ENCODE measurements around the gene KDM4C.

Gene KDM4C

DNA sequence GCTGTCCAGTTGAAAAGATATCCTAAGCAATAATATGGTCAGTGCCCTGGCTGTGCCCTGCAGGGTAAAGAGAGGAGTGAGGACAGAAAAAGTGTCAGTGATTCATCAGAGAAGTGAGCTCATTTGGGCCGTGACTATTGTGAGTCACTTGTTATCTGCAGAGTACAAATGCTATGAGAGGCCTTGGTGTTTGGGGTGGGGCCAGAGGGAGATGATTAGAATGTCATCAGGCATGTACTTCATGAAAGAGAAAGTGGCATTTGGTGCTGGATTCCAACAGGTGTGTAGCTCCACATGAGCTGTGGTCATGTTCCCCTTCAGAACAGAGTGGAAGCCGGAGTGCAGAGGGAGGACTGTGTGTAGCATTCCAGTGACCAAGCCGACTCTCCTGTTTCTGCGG, 174.1 kb downstream of the KDM4C start:
- Histone ChIP-seq H3K36me3 (ENCODE audit: insufficient read depth) (no peaks in the 10 kb centered on the region), H3K9ac (no peak overlapping the region), H3K4me2 (no peak overlapping the region), H4K20me1 (ENCODE audit: insufficient read depth) (no peaks in the 10 kb centered on the region), H3K27ac (no peak overlapping the region), H3K27me3 (ENCODE audit: insufficient read depth, low read depth) (no peaks in the 10 kb centered on the region), H3K79me2 (ENCODE audit: insufficient read depth, low read depth) (no peaks in the 10 kb centered on the region), H3K4me3 (IDR thresholded peaks at IDR 0.05; ENCODE audit: insufficient read depth, low read depth, low read length) (no peak overlapping the region), H2AFZ (ENCODE audit: low read depth) (no peak overlapping the region), H3K4me1 (ENCODE audit: low read depth, poor library complexity, severe bottlenecking) (peaks cover 17% of the 10 kb centered on the region)
- TF ChIP-seq, protein P1, sequence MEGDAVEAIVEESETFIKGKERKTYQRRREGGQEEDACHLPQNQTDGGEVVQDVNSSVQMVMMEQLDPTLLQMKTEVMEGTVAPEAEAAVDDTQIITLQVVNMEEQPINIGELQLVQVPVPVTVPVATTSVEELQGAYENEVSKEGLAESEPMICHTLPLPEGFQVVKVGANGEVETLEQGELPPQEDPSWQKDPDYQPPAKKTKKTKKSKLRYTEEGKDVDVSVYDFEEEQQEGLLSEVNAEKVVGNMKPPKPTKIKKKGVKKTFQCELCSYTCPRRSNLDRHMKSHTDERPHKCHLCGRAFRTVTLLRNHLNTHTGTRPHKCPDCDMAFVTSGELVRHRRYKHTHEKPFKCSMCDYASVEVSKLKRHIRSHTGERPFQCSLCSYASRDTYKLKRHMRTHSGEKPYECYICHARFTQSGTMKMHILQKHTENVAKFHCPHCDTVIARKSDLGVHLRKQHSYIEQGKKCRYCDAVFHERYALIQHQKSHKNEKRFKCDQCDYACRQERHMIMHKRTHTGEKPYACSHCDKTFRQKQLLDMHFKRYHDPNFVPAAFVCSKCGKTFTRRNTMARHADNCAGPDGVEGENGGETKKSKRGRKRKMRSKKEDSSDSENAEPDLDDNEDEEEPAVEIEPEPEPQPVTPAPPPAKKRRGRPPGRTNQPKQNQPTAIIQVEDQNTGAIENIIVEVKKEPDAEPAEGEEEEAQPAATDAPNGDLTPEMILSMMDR (conservative IDR thresholded peaks at IDR 0.05; ENCODE audit: low read depth, low read length): no peak

DNA sequence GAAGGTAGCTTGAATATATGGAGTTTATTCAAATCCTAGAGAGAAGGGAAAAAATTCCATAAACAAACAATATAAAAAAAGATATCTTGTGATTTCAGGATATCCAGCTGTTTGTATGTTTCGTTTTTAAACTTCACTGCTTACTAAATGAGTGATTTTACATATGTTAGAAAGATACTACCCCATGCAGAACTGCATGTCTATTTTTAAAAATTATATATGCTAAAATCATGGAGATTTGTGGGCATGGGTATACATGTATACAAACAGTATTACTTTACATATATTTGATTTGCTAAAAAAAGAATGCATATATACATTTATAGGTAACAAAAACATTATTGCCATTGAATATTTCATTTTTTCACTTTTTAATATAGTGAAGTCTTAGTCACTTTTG, 178.3 kb downstream of the KDM4C start:
- H3K27me3 ChIP-seq (ENCODE audit: insufficient read depth, low read depth): no peaks in the 10 kb centered on the region
- no peaks in the 10 kb centered on the region for H3K79me2 ChIP-seq (ENCODE audit: insufficient read depth, low read depth)
- no peak overlapping the region for H3K9ac ChIP-seq
- H3K27ac ChIP-seq: no peak overlapping the region
- H3K4me1 ChIP-seq (ENCODE audit: low read depth, poor library complexity, severe bottlenecking): no peaks in the 10 kb centered on the region
- no peak overlapping the region for H3K4me3 ChIP-seq (IDR thresholded peaks at IDR 0.05; ENCODE audit: insufficient read depth, low read depth, low read length)
- H3K36me3 ChIP-seq (ENCODE audit: insufficient read depth): no peaks in the 10 kb centered on the region
- no peak overlapping the region for H2AFZ ChIP-seq (ENCODE audit: low read depth)
- no peak overlapping the region for H3K4me2 ChIP-seq
- no peaks in the 10 kb centered on the region for H4K20me1 ChIP-seq (ENCODE audit: insufficient read depth)
- TF ChIP-seq, protein P1 (conservative IDR thresholded peaks at IDR 0.05; ENCODE audit: low read depth, low read length): no peak

DNA sequence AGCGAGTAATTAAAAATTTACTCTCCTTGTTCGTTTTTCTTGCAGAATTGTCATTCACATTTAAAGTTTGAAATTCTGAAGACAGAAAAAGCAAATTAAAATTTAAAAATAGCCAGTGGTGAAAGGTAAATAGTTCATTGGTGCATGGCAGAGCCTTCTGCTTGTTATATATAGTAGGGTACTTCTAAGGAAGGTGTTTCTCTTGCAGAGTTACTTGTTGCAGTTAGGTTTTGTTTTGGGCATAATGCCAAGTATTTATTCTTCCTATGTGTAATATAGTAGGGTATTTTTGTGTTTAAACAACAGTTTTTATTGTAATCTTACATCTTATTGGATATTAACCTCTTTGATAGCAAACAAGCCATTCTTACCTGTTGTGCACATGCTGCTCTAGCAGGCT, 179.4 kb downstream of the KDM4C start:
- no peaks in the 10 kb centered on the region for H3K79me2 ChIP-seq (ENCODE audit: insufficient read depth, low read depth)
- no peak overlapping the region for H2AFZ ChIP-seq (ENCODE audit: low read depth)
- no peak overlapping the region for H3K4me2 ChIP-seq
- no peaks in the 10 kb centered on the region for H3K27me3 ChIP-seq (ENCODE audit: insufficient read depth, low read depth)
- no peaks in the 10 kb centered on the region for H3K4me1 ChIP-seq (ENCODE audit: low read depth, poor library complexity, severe bottlenecking)
- no peak overlapping the region for H3K4me3 ChIP-seq (IDR thresholded peaks at IDR 0.05; ENCODE audit: insufficient read depth, low read depth, low read length)
- no peaks in the 10 kb centered on the region for H4K20me1 ChIP-seq (ENCODE audit: insufficient read depth)
- TF ChIP-seq, protein P1 (conservative IDR thresholded peaks at IDR 0.05; ENCODE audit: low read depth, low read length): no peak
- no peak overlapping the region for H3K27ac ChIP-seq
- H3K9ac ChIP-seq: no peak overlapping the region
- H3K36me3 ChIP-seq (ENCODE audit: insufficient read depth): no peaks in the 10 kb centered on the region

DNA sequence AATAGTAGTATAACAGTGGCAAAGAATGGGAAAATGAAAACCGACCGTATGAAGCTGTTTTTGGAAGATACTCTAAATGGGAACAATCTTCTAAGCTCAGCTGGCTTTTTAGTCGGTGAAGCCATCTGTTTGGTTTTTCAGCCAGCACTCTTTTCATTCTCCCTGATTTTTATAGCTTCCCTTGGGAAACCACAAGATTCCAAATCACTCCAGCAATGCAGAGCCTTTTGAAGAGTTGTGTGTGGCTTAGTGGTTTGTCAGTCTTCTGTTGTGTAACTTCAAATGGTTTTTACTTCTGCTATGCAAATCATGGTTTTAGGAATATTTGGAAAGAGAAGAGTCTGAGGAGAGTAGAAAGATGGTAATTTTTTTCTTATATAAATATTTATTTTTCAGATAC, 180.7 kb downstream of the KDM4C start:
- no peak overlapping the region for H3K4me2 ChIP-seq
- H3K27ac ChIP-seq: no peak overlapping the region
- no peaks in the 10 kb centered on the region for H3K79me2 ChIP-seq (ENCODE audit: insufficient read depth, low read depth)
- H4K20me1 ChIP-seq (ENCODE audit: insufficient read depth): no peaks in the 10 kb centered on the region
- no peak overlapping the region for H3K4me3 ChIP-seq (IDR thresholded peaks at IDR 0.05; ENCODE audit: insufficient read depth, low read depth, low read length)
- H3K27me3 ChIP-seq (ENCODE audit: insufficient read depth, low read depth): no peaks in the 10 kb centered on the region
- no peaks in the 10 kb centered on the region for H3K36me3 ChIP-seq (ENCODE audit: insufficient read depth)
- H3K9ac ChIP-seq: no peak overlapping the region
- TF ChIP-seq, protein P1 (conservative IDR thresholded peaks at IDR 0.05; ENCODE audit: low read depth, low read length): no peak
- H3K4me1 ChIP-seq (ENCODE audit: low read depth, poor library complexity, severe bottlenecking): no peaks in the 10 kb centered on the region
- no peak overlapping the region for H2AFZ ChIP-seq (ENCODE audit: low read depth)

Data from KMS-11 (cell line).